HCT116 (cell line): ENCODE measurements around the gene KDM2B. TPM values are rescaled to one million over a fixed set of nuclear protein-coding genes. Genes with fewer than 3 reads are reported as not detected.

Experiments
- ATAC-seq: fragments of 200-7000 bp; cut with Tn5 transposase; 2 replicates; pipeline ENCODE4 v1.9.1; 2020; ENCODE audit warnings: mild to moderate bottlenecking, moderate library complexity
- BruUV-seq: library from RNA; stranded (reverse); fragments of 400-500 nt; replicated peaks from 2 replicates; lab custom pipeline; 2021; lab: Mats Ljungman, UMichigan
- CTCF ChIA-PET: fragments of 300-600 bp; sonication (Branson Sonifier 250); formaldehyde crosslinking; loops from one replicate; lab custom pipeline; 2021; ENCODE audit warnings: antibody characterized with exemption; lab: Charles Lee
- POLR2A ChIA-PET: fragments of 300-600, 350-600 bp; sonication (Branson Sonifier 250); formaldehyde crosslinking; loops from one replicate; lab custom pipeline; 2021; ENCODE audit warnings: antibody characterized with exemption; lab: Charles Lee
- RAD21 ChIA-PET, 2 experiments: fragments of 300-600 bp; sonication (Branson Sonifier 250); formaldehyde crosslinking; loops; one replicate each; lab custom pipeline; 2023; ENCODE audit warnings: low total read pairs in 2 of 2; ENCODE audit not compliant: uncharacterized antibody in 2 of 2, unreplicated experiment in 2 of 2, low non-redundant PET in 1 of 2; lab: Charles Lee
- DNase-seq: peaks from one replicate; pipeline ENCODE4 v3.0.0-alpha.2; 2010; ENCODE audit warnings: low read depth, low spot score
- H2AFZ ChIP-seq: fragments of 200-600 bp; shearing (Covaris generic), sonication (generic); 2 replicates; pipeline ENCODE4 v1.6.1; 2017; ENCODE audit warnings: low read depth, mixed run types, mixed read lengths, antibody characterized with exemption, low read length; ENCODE audit not compliant: poor library complexity, severe bottlenecking
- H3K27ac ChIP-seq: 2 replicates; pipeline ENCODE4 v1.5.1; 2012; ENCODE audit warnings: low read depth, low read length
- H3K27me3 ChIP-seq: fragments of 200-600 bp; sonication (generic); 2 replicates; pipeline ENCODE4 v1.6.1; 2016; ENCODE audit warnings: mixed run types, low read length, mixed read lengths; ENCODE audit not compliant: insufficient read depth
- H3K36me3 ChIP-seq, 2 experiments: fragments of 200-500 bp in 1 of 2; fragments of 200-600 bp in 1 of 2; sonication (Bioruptor generic) in 1 of 2; sonication (generic) in 1 of 2; 2 replicates each; pipeline versions ENCODE4 v1.5.1 to v1.6.1; 2014 to 2016; ENCODE audit warnings: low read length in 2 of 2, inconsistent platforms in 1 of 2, mixed read lengths in 1 of 2, mixed run types in 1 of 2; ENCODE audit not compliant: insufficient read depth in 2 of 2, control insufficient read depth in 1 of 2
- H3K4me1 ChIP-seq, 2 experiments: fragments of 200-600 bp in 1 of 2; sonication (generic) in 1 of 2; 2 replicates each; pipeline versions ENCODE4 v1.5.1 to v1.6.1; 2012 to 2017; ENCODE audit warnings: low read length in 2 of 2, inconsistent platforms in 1 of 2, mild to moderate bottlenecking in 1 of 2, mixed read lengths in 1 of 2, mixed run types in 1 of 2, moderate library complexity in 1 of 2; ENCODE audit not compliant: insufficient read depth in 2 of 2, control insufficient read depth in 1 of 2
- H3K4me2 ChIP-seq: fragments of 200-600 bp; sonication (generic); 2 replicates; pipeline ENCODE4 v1.6.1; 2017; ENCODE audit warnings: mixed run types, low read length, mixed read lengths
- H3K4me3 ChIP-seq, 2 experiments: fragments of 200-600 bp in 1 of 2; sonication (generic) in 1 of 2; replicated peaks in 1 of 2; 2 replicates each; pipeline ENCODE4 v1.5.1; 2011 to 2016; ENCODE audit warnings: low read length in 2 of 2, control low read depth in 1 of 2, low read depth in 1 of 2, mild to moderate bottlenecking in 1 of 2, mixed read lengths in 1 of 2, mixed run types in 1 of 2
- H3K79me2 ChIP-seq: fragments of 200-600 bp; sonication (generic); 2 replicates; pipeline ENCODE4 v1.6.1; 2017; ENCODE audit warnings: mild to moderate bottlenecking, mixed run types, low read length, moderate library complexity, mixed read lengths; ENCODE audit not compliant: insufficient read depth
- H3K9ac ChIP-seq: fragments of 200-600 bp; sonication (generic); 2 replicates; pipeline ENCODE4 v1.6.1; 2016; ENCODE audit warnings: low read length, mixed read lengths
- H3K9me2 ChIP-seq: fragments of 200-600 bp; sonication (generic), shearing (Covaris generic); 2 replicates; pipeline ENCODE4 v1.6.1; 2017; ENCODE audit warnings: mixed run types, mild to moderate bottlenecking, moderate library complexity; ENCODE audit not compliant: insufficient read depth
- H3K9me3 ChIP-seq, 2 experiments: fragments of 200-500 bp in 1 of 2; fragments of 200-600 bp in 1 of 2; sonication (Bioruptor generic) in 1 of 2; sonication (generic) in 1 of 2; 2 replicates each; pipeline ENCODE4 v1.6.1; 2014 to 2017; ENCODE audit warnings: low read length in 2 of 2, mixed read lengths in 2 of 2, inconsistent platforms in 1 of 2, low read depth in 1 of 2, mild to moderate bottlenecking in 1 of 2, mixed run types in 1 of 2, moderate library complexity in 1 of 2; ENCODE audit not compliant: control insufficient read depth in 1 of 2, insufficient read depth in 1 of 2
- H4K20me1 ChIP-seq: fragments of 200-600 bp; sonication (generic), shearing (Covaris generic); 2 replicates; pipeline ENCODE4 v1.6.1; 2017; ENCODE audit warnings: mixed run types, mild to moderate bottlenecking, moderate library complexity; ENCODE audit not compliant: insufficient read depth
- EGR1 ChIP-seq: IDR thresholded peaks from 2 replicates; pipeline ENCODE4 v1.6.1; 2012; ENCODE audit warnings: low read depth
- JUND ChIP-seq: IDR thresholded peaks from 2 replicates; pipeline ENCODE4 v1.6.1; 2012
- RAD21 ChIP-seq: IDR thresholded peaks from 2 replicates; pipeline ENCODE4 v1.6.1; 2012; ENCODE audit warnings: low read depth, mild to moderate bottlenecking
- TCF7L2 ChIP-seq: IDR thresholded peaks from 2 replicates; pipeline ENCODE4 v1.7.0; 2011; ENCODE audit warnings: borderline replicate concordance, inconsistent platforms; ENCODE audit not compliant: insufficient read depth, insufficient read length; ENCODE audit errors: extremely low read depth
- intact Hi-C: fragments of 100-400 bp; cut with micrococcal nuclease; formaldehyde crosslinking; loops from 2 replicates; pipeline ENCODE4 v1.10.0; 2022
- total RNA-seq: library from RNA; stranded (reverse); gene quantifications from one replicate; pipeline ENCODE4 v1.2.1, GENCODE V29; 2021; ENCODE audit not compliant: unreplicated experiment
- TF ChIP-seq, protein P1 (sequence below), 3 experiments: fragments of 200-600 bp in 1 of 3; sonication (generic) in 1 of 3; IDR thresholded peaks in 2 of 3; conservative IDR thresholded peaks in 1 of 3; 2 replicates each; pipeline ENCODE4 v1.5.1; 2012 to 2017; ENCODE audit warnings: low read depth in 2 of 3, low read length in 2 of 3, antibody characterized with exemption in 1 of 3, borderline replicate concordance in 1 of 3, control low read depth in 1 of 3, mild to moderate bottlenecking in 1 of 3, mixed read lengths in 1 of 3, mixed run types in 1 of 3, moderate library complexity in 1 of 3; ENCODE audit not compliant: insufficient read depth in 1 of 3

KDM2B gene
- total RNA-seq, 1 experiment from 2014 or later, result 36.7 TPM

DNA sequence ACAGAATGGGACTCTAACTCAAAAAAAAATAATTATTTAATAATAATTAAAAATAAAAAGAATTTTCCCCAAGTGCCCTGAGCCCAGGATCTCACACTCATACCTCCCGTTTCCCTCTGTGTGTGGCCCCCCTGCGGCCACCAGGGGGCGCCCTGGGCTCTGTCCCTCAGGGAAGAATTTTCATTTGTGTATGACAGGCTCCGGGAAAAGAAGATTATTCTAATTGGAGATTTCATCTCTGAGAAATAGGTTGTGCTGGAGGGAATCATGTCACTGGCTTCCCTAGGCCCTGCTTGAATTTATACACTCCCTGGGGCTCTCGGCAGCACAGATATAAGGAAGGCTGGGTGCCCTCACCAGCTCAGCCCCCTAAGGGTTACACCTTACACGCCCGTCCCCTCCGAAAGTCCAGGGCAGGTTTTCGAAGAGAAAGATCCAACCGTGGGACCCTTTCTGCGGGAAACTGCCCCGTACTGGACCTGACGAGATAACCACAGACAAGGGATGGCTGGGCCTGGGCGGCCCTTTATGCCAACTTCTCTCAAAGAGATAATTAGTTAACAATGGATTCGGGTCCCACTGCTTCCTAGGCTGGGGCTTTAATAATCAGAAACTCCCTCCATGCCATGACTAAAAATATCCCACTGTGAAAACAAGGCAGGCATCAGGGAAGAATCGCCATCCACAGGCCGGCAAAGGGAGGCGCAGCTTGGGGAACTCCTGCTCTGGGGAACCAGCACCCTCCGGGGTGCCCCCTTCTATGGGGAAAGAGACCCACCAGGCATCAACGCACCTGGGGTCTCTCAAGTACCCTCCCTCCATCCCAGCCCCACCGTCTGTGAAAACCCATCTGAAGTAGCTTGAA, 80.7 kb downstream of the KDM2B start:
- Histone ChIP-seq H3K27ac (no peak overlapping the region), H3K4me3 (peak overlapping the region; percentile 2 to 17; a peak in 3 of 4 replicates), H3K36me3 (no peaks in the 10 kb centered on the region), H3K9me2 (no peaks in the 10 kb centered on the region), H3K4me2 (peak overlapping the region; percentile 46), H2AFZ (peak overlapping the region; percentile 56), H3K27me3 (no peaks in the 10 kb centered on the region), H3K4me1 (peaks cover 6 to 17% of the 10 kb centered on the region in 2 experiments; a peak in 3 of 4 replicates), H3K9me3 (no peaks in the 10 kb centered on the region)
- BruUV-seq, result no TSS peak
- ChIA-PET RAD21 (interaction anchor here in 1 of 2 experiments (1.5 kb wide), 1 partner anchor 53 kb away, joined by 4 read pairs; no protein-coding TSS in a partner anchor), CTCF (interaction anchor here (0.7 to 2.0 kb wide), 7 partner anchors 8 to 181 kb away, joined by 3 to 9 read pairs (median 3); partner anchors contain the start of gene MORN3), POLR2A (no interaction called here)
- intact Hi-C loops, result loop anchor here (1.0 to 5.0 kb wide), 2 partner anchors 127 to 182 kb away; partner anchors contain the start of gene ORAI1
- ATAC-seq, result peak; percentile 96
- DNase-seq, result peak; percentile 21
- no peak for TF ChIP-seq TCF7L2
- no peak for TF ChIP-seq EGR1
- TF ChIP-seq, protein P1, sequence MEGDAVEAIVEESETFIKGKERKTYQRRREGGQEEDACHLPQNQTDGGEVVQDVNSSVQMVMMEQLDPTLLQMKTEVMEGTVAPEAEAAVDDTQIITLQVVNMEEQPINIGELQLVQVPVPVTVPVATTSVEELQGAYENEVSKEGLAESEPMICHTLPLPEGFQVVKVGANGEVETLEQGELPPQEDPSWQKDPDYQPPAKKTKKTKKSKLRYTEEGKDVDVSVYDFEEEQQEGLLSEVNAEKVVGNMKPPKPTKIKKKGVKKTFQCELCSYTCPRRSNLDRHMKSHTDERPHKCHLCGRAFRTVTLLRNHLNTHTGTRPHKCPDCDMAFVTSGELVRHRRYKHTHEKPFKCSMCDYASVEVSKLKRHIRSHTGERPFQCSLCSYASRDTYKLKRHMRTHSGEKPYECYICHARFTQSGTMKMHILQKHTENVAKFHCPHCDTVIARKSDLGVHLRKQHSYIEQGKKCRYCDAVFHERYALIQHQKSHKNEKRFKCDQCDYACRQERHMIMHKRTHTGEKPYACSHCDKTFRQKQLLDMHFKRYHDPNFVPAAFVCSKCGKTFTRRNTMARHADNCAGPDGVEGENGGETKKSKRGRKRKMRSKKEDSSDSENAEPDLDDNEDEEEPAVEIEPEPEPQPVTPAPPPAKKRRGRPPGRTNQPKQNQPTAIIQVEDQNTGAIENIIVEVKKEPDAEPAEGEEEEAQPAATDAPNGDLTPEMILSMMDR (IDR thresholded peaks at IDR 0.05 in 2 of 3, conservative IDR thresholded peaks at IDR 0.05 in 1 of 3; ENCODE audit: borderline replicate concordance in 1 of 3, insufficient read depth in 1 of 3, low read depth in 2 of 3, low read length in 2 of 3), result peak; percentile 85 to 98 (median 86)
- peak; percentile 78 for TF ChIP-seq RAD21
- no peak for TF ChIP-seq JUND
- TF ChIP-seq, all 23 proteins: peak for 2
- Histone ChIP-seq H3K9ac (peak overlapping the region; percentile 1; the same call in 1 of the 2 replicates), H3K79me2 (no peaks in the 10 kb centered on the region), H4K20me1 (no peaks in the 10 kb centered on the region)
